Measurements from ENCODE around the gene PDCD7.
A peak's percentile ranks its signal among the peaks of the same experiment; 100 is the strongest.
"Not testable (repeated sequence)": the region's sequence is repeated elsewhere in the genome, so short reads cannot be mapped to it uniquely, and the experiment has no call there.

The PDCD7 gene

GRCh38 chr15:65137089-65137488, 3.5 kb upstream of the PDCD7 start:
- DNase-seq, result not testable (repeated sequence)
- intact Hi-C loops (cut with DNase I), result loop anchor here (10.0 kb wide), 1 partner anchor 48 kb away; the partner anchor contains the start of gene CLPX

DNA sequence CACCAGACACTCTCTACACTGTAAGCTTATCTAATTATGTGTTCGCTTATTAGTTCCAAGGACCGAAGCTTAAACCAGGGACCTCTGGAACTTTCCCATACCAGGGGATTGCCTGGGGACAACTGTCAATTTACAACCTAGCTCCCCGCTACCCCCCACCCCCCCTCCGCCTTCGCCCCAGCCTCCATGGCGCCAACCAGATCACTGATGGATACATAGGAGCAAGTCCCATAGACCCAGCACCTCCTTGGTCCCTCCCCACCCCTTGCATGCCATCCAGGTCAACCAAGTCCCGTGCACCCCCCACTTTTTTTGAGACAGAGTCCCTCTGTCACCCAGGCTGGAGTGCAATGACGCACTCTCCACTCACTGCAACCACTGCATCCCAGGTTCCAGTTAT, 930 bp upstream of the PDCD7 start:
- intact Hi-C loops (cut with DNase I), result loop anchor here (10.0 kb wide), 1 partner anchor 50 kb away; the partner anchor contains the start of gene CLPX
- peak in 1 of 42 donors; percentile 24 for DNase-seq

- intact Hi-C loops (cut with DNase I), result loop anchor here (10.0 kb wide), 1 partner anchor 52 kb away; the partner anchor contains the start of gene CLPX
- peak in 32 of 42 donors; percentile 3 to 49 (median 22) for DNase-seq
These were observed 595 bp downstream of the PDCD7 start for GRCh38 chr15:65132878-65133547.

DNA sequence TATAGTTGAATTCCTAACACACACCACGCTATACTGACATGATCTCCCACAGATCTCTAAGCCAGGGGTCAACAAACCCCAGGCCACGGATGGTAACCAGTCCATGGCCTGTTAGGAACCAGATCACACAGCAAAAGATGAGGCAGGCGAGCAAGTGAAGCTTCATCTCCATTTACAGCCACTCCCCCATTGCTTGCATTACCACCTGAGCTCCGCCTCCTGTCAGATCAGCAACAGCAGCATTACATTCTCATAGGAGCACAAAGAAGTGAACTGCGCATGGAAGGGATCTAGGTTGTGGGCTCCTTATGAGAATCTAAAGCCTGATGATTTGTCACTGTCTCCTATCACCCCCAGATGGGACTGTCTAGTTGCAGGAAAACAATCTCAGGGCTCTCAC, 2.7 kb downstream of the PDCD7 start:
- intact Hi-C loops (cut with DNase I), result loop anchor here (10.0 kb wide), 1 partner anchor 54 kb away; the partner anchor contains the start of gene CLPX
- DNase-seq, result peak in 1 of 42 donors; percentile 26

- DNase-seq, result no peak
- intact Hi-C loops (cut with DNase I), result no loop called here
These were observed 18.1 kb downstream of the PDCD7 start for GRCh38 chr15:65115542-65115941.

GRCh38 chr15:65115086-65115485, 18.5 kb downstream of the PDCD7 start, which contains the start of gene UBAP1L:
TSS of gene UBAP1L (minus strand) at chr15:65115200. CDS start at chr15:65106215, 8,985 bp downstream.
- no peak for DNase-seq
- intact Hi-C loops (cut with DNase I), result no loop called here

DNA sequence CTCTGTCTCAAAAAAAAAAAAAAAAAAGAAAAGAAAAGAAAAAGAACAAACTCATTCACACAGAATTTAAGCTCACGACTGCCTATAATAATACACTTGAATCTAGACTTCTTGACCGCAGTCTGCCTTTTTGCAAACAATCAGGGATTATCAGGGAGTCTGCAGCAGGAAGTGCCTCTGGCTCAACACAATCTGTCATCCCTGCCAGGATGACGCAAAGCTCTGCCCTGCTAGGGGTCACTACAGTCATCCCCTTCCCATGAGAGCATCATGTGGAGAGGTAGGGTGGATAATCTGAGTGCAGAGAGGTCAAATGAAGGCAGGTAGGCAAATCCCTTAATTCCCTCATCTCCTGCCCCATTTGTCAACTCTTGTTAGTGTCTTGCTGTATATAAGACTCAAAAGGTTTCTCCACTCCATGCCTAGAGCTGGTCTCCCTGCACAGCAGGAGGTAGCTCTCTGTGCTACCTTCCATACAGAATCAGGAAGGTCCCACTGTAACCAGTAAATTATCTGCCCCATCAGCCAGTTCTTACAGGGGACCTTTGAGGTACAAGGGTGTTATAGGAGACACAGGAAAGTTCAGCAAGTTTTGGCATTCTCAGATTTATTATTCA, 22.8 kb downstream of the PDCD7 start:
- no peak for DNase-seq
- intact Hi-C loops (cut with DNase I), result no loop called here

GRCh38 chr15:65106011-65106590, 27.5 kb downstream of the PDCD7 start:
- intact Hi-C loops (cut with DNase I), result loop anchor here (10.0 kb wide), 1 partner anchor 51 kb away; no protein-coding TSS in a partner anchor

GRCh38 chr15:65105038-65105437, 28.6 kb downstream of the PDCD7 start:
- intact Hi-C loops (cut with DNase I), result loop anchor here (10.0 kb wide), 1 partner anchor 50 kb away; no protein-coding TSS in a partner anchor
- DNase-seq, result no peak

More at GRCh38 chr15:65106011-65106590, 27.5 kb downstream of the PDCD7 start:
- no peak for DNase-seq

- DNase-seq, result no peak
- intact Hi-C loops (cut with DNase I), result loop anchor here (10.0 kb wide), 1 partner anchor 48 kb away; no protein-coding TSS in a partner anchor
These were observed 30.7 kb downstream of the PDCD7 start for GRCh38 chr15:65102912-65103311.

GRCh38 chr15:65101891-65102708, 31.5 kb downstream of the PDCD7 start:
- intact Hi-C loops (cut with DNase I), result loop anchor here (10.0 kb wide), 1 partner anchor 47 kb away; no protein-coding TSS in a partner anchor
- no peak for DNase-seq

- intact Hi-C loops (cut with DNase I), result loop anchor here (10.0 kb wide), 1 partner anchor 47 kb away; no protein-coding TSS in a partner anchor
- peak; percentile 47 to 86 (median 72) for DNase-seq
These were observed 32.2 kb downstream of the PDCD7 start for GRCh38 chr15:65101411-65101890.

DNA sequence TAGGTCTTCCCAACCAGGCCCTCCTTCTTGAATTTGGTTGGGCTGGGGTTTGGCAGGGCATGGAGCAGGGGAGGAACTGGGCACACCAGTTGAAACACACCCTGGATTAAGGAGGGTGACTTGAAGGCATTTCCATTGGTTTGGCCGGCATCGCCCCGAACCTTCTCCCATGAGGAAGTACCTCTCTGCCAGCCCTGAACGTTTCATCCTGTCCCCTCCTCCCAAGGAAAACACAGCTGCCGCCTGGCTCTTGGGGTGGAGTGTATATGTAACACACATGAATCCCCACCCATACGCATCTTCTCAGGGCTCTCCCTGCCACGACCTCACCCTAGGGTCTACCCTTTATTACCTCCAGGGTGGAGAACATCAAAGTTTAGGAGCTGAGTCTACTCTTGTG, 33.2 kb downstream of the PDCD7 start:
- intact Hi-C loops (cut with DNase I), result loop anchor here (10.0 kb wide), 1 partner anchor 46 kb away; no protein-coding TSS in a partner anchor

GRCh38 chr15:65099801-65100200, 33.8 kb downstream of the PDCD7 start:
- intact Hi-C loops (cut with DNase I), result loop anchor here (10.0 kb wide), 1 partner anchor 45 kb away; no protein-coding TSS in a partner anchor
- DNase-seq, result peak in 2 of 42 donors; percentile 2 to 7

More for the DNA sequence above, 33.2 kb downstream of the PDCD7 start:
- DNase-seq, result peak in 1 of 42 donors; percentile 10

DNA sequence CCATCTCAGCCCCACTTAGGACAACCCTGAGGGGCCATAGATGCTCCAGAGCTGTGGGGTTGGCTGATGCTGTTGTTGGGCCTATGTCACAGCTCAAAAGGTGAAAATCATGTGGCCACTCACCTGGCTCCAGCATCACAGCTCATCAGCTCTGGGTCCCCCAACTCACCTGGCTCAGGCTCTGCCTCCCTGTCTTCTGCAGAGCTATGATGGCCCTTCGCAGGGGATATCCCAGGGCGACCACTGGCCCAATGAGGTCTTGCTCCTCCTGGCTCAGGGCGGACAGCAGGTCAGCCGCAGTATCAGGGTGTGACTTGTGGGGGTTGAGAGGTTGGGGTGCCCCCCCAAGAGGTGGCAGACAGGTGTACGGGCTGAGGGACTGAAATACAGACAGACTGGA, 34.3 kb downstream of the PDCD7 start:
- peak in 2 of 42 donors; percentile 4 to 21 for DNase-seq
- intact Hi-C loops (cut with DNase I), result no loop called here

- intact Hi-C loops (cut with DNase I), result no loop called here
- peak in 2 of 42 donors; percentile 8 to 40 for DNase-seq
These were observed 35.9 kb downstream of the PDCD7 start for GRCh38 chr15:65097651-65098263.

- intact Hi-C loops (cut with DNase I), result no loop called here
- DNase-seq, result peak in 3 of 42 donors; percentile 5 to 15 (median 13)
These were observed 36.9 kb downstream of the PDCD7 start for GRCh38 chr15:65096481-65097385.

All from head of caudate nucleus (tissue), 42 donors.